GM19452 (cell line): ENCODE measurements around the gene CFAP299.
A peak's percentile ranks its signal among the peaks of the same experiment; 100 is the strongest.
"Not testable (repeated sequence)": the region's sequence is repeated elsewhere in the genome, so short reads cannot be mapped to it uniquely, and the experiment has no call there.

Source experiments
- ATAC-seq: cut with Tn5 transposase; IDR thresholded peaks from one replicate; pipeline ENCODE4 v1.9.1; 2021; ENCODE audit not compliant: unreplicated experiment

Gene CFAP299

DNA sequence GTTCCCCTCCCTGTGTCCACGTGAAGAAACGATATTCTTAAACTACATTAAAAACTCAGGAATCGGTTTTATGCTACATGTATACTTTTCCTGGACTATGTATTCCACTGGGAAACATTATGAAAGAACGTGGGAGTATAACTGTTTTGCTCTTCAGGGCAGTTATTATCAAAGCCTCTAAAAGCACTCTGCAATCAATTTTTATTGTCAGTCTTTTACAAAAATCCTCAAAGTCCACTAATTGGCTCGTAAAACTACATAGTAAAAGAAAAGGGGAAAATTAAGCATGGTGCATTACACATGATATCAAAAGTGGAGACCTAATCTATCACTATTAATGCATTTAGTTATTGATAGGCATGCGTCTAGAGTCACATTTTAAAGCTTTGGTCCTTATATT is 11.4 kb upstream of the CFAP299 start:
- ATAC-seq = no peak

- no peak for ATAC-seq
These were observed 3.8 kb upstream of the CFAP299 start for GRCh38 chr4:80331693-80332092.

GRCh38 chr4:80333121-80333520 is 2.4 kb upstream of the CFAP299 start:
- no peak for ATAC-seq

GRCh38 chr4:80334568-80334967 is 962 bp upstream of the CFAP299 start:
- no peak for ATAC-seq

GRCh38 chr4:80335226-80335553 is 340 bp upstream of the CFAP299 start:
- ATAC-seq = no peak

DNA sequence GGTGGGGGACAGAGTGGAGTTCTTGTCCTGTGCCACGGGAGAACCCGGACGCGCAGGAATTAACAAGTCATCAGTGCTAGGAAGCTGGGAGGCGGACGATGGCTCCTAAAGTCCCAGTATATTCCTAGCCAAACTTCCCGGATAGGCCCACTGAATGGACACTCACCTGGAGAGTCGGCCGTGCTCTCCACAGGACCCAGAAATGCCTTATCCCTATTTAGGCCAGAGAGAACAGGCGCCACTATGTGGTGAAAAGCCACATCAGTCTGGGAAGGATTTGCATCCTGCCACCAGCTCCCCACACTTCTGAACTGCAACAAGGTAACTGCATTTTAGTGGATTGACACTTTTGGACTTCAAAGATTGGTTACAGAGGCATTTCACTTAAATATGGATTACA is 1.1 kb downstream of the CFAP299 start:
- ATAC-seq = no peak

- no peak for ATAC-seq
These were observed 4.5 kb downstream of the CFAP299 start for GRCh38 chr4:80340036-80340435.

DNA sequence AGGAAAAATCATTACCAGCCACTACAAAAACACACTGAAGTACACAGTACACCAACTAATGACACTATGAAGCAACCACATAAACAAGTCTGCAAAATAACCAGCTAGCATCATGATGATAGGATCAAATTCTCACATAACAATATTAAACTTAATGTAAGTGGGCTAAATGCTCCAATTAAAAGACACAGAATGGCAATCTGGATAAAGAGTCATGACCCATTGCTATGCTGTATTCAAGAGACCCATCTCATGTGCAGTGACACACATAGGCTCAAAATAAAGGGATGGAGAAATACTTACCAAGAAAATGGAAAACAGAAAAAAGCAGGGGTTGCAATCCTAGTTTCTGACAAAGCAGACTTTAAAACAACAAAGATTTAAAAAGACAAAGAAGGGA is 7.2 kb downstream of the CFAP299 start:
- ATAC-seq = not testable (repeated sequence)

DNA sequence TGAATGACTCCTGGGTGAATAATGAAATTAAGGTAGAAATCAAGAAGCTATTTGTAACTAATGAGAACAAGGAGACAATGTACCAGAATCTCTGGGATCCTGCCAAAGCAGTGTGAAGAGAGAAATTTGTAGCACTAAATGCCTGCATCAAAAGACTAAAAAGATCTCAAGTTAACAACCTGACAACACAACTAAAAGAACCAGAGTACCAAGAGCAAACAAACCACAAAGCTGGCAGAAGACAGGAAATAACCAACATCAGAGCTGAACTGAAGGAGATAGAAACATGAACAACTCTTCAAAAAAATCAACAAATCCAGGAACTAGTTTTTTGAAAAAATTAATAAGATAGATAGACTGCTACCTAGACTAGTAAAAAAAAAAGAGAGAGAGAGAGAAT is 8.4 kb downstream of the CFAP299 start:
- no peak for ATAC-seq

DNA sequence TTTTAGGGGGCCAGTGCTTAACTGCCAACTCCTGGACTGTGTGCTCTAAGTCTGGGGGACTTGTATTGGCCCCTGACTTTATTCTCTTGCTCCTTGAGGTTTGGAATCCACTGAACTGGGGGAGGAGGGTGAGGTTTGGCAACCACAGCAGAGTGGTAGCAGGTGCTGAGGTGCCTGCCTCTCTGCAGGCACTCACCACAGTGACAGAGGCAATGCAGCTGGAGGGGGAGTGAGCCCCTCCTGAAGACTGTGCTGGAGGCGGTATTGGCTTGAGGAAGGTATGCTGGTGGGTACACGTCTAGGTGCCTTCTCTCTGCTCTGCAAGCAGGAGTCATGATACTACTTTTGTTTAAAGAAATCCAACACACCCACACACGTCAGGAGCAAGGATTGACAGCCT is 24.6 kb downstream of the CFAP299 start:
- no peak for ATAC-seq

DNA sequence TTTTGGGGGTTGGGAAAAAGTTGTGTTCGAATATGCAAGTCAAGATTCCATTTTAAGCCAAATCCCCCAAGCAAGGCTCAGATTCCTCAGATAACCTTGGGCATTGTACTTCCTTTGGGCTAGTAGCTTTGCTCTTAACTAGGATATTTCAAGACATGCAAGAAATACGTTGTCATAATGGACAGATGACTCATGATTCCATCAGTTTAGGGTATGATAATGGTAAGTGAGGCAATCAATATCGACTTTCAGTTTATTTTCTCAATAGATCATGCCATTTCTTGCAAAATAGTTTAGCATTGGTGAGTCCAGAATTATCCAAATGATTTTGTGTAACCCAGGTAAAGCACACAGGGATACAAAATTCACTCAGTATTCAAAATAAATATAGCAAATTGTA is 25.4 kb downstream of the CFAP299 start:
- ATAC-seq = no peak

DNA sequence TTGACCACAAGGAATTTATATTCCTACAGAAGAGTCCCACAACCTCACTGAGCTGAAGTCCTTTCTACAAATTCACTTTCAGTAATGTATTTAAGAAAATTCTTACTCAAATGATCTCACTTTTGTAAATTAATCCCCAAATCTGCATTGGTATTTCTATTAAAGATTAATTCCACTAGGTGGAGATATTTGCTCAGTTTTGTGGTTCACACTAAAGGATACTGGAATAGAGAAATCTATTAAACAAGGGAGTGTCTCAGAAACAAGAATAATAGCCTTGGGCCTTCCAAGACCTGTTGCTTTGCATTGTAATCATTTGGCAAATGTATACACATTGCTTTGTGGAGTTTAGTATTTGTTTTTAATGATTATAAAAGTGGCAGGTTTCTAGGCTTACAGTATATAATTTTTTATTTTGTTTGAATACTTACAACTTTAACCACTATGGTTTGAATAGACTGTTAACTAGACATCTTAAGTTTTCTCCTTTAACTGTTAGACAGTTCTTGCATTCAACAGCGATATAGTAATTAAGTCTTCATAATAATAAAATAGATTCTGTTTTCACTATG is 25.9 kb downstream of the CFAP299 start:
- no peak for ATAC-seq

- no peak for ATAC-seq
These were observed 27.1 kb downstream of the CFAP299 start for GRCh38 chr4:80362578-80363181.

DNA sequence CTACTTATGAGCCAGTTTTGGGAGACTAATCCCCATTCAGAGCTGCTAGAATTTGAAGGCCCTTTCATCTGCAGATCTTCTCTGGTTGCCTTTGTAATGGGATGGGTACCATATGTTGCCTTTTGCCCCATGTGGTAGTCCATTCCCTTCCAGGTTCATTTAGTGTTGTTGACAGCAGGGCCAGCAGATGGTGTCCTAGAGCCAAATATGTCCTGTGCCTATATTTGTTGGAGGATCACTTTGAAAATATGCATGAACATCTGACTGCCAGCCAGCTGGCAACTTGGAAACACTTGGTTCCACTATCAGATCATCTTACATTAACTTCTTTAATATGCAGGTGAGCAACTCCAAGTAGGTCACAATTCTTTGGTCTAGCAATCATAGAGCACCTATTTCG is 30.4 kb downstream of the CFAP299 start:
- peak; percentile 74 for ATAC-seq

DNA sequence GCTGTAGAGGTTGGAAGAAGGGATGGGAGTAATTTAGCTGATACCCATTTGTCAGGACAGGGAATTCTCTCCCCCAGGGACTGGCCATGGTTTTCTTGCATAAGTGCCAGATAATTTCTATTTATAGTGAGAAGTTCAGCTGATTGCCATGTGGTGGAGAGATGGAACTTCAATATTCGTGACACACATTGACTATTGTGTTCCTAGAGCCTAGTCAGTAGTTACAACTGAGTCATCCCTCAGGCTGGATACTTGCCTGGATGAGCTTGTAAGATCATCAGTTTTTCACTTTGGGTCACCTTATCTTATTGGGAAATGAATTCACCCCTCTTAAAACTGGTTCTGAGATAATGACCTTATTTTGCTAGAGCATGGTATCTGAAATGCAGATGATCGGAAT is 32.2 kb downstream of the CFAP299 start:
- ATAC-seq = no peak

- no peak for ATAC-seq
These were observed 35.1 kb downstream of the CFAP299 start for GRCh38 chr4:80370635-80371034.

DNA sequence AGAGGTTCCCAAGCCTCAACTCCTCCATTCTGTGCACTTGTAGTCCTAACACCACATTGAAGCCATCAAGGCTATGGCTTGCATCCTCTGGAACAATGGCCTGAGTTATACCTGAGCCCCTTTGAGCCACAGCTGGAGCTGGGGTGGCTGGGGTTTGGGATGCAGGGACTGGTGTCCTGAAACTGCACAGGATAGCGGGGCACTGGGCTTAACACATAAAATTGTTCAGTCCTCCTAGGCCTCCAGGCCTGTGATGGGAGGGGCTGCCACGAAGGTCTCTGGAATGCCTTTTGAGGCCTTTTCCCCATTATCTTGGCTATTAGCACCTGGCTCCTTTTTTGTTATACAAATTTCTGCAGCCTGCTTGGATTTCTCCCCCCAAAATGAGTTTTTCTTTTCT is 35.5 kb downstream of the CFAP299 start:
- no peak for ATAC-seq

DNA sequence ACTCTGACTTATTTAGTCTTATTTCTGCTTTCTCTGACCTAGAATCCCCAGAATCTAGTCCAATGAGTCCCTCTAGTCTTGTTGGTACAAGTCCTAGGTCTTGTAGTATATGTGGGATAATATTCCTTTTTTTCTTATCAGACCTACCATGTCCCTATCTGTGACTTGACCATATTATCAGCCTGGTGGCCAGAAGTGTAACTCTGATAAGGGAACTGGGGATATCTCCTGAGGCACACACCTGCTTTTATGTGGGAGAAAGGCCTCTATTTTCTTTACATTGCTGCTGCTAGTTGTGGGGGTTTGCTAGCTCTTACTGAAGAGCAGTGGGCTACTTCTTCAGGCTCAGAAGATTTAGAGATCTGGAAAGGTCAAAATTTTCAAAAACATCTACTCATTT is 38.6 kb downstream of the CFAP299 start:
- ATAC-seq = no peak

DNA sequence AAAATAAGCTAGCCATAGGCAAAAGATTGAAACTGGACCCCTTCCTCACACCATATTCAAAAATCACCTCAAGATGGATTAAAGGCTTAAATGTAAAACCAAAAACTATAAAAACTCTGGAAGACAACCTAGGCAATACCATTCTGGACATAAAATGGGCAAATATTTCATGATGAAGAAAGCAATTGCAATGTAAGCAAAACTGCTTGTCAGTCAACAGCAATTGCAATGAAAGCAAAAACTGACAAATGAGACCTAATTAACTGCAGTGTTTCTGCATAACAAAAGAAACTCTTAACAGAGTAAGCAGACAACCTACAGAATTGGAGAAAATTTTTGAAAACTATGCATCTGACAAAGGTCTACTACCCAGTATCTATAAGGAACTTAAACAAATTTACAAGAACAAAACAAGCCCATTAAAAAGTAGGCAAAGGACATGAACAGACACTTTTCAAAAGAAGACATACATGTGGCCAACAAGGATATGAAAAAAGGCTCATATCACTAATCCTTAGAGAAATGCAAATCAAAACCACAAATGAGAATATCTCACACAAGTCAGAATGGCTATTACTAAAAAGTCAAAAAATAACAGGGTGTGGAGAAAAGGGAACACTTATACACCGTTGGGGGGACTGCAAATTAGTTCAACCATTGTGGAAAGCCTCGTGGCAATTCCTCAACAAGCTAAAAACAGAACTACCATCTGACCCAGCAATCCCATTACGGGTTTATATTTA is 46.7 kb downstream of the CFAP299 start:
- no peak for ATAC-seq

- ATAC-seq = no peak
These were observed 50.1 kb downstream of the CFAP299 start for GRCh38 chr4:80385397-80386280.

DNA sequence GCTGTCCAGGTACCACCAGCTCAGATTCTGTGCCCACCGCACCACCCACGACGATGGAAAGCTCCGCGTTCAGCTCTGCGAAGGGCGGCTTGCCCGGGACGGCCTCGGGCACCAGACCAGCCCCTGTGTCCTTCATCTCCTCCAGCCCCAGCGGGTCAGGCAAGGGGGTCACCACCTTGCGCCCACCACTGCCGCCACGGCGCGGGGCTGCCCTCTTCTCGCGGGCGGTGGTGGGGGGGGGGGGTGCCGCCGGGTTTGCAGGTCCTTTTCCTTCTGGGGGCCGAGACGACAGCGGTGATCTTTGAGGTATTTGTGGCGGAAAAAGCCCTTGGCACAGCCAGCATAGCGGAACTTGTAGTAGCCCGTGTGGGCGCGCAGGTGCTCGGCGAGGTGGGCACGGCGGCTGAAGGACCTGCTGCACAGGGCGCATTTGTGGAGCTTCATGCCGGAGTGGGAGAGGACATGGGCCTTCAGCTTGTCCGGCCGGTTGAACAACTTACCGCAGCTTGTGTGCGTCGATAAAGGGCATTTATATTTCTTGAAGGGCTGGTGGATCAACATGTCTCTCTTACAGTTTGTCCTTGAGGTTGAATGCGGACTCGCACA is 50.9 kb downstream of the CFAP299 start:
- ATAC-seq = no peak
